NOMO-1 (cell line): Measurements from ENCODE around the gene CLEC10A.
"Not testable (repeated sequence)": the region's sequence is repeated elsewhere in the genome, so short reads cannot be mapped to it uniquely, and the experiment has no call there.

Experiments
- DNase-seq, 2 experiments: peaks; one replicate each; lab custom pipeline; 2025; ENCODE audit not compliant: unreplicated experiment in 2 of 2; lab: John Stamatoyannopoulos, UW

The CLEC10A gene

GRCh38 chr17:7108981-7109380 is 28.9 kb upstream of the CLEC10A start:
- DNase-seq: no peak

GRCh38 chr17:7108560-7108925 is 28.5 kb upstream of the CLEC10A start:
- no peak for DNase-seq

GRCh38 chr17:7107795-7108559 is 27.9 kb upstream of the CLEC10A start:
- DNase-seq: no peak

DNA sequence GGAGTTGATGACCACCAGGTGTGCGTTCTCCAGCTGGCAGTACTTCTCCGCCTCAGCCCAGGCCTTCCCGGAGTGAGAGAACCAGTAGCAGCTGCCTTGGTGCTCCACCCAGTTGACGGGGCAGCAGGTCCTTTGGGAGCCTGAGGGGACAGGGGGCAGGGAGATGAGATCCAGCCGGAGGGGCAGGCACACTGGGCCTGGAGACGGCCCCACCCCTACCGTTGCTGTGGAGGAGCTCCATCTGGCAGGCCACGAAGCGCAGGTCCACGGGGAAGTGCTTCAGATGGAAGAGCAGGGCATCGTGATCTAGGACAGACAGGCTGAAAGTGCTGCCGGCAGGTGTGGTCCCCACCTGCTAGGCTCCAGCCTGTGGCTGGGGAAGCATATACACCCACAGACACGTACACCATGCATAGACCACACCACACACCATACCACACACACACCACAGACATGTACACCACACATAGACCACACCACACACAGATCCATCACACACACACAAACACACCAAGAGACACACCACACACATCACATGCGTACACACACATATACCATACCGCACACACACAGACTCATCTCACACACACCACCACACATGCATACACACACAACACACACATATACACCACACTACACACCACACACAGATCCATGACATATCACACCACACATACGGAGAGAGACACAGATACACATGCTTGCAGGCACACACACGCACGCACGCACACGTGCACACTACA is 27.1 kb upstream of the CLEC10A start:
- DNase-seq: no peak

DNA sequence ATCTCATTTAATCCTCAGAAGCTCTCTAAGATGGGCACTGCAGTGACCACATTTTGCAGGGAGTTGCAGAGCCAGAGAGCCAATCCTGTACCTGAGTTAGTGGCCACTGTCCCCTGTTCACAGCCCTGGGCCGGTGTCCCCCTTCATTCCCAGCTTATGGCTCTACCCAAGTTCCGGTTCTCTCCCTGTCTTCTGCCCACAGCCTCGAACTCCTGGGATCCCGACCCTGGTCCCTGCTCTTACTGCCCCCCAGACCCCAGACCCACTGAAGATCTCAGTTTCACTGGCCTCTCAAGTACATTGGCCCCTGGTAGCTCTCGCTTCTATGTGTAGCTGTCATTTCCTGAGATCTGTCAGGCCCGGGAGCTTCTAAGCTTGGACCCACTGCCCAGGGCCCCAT is 22.4 kb upstream of the CLEC10A start:
- no peak for DNase-seq

DNA sequence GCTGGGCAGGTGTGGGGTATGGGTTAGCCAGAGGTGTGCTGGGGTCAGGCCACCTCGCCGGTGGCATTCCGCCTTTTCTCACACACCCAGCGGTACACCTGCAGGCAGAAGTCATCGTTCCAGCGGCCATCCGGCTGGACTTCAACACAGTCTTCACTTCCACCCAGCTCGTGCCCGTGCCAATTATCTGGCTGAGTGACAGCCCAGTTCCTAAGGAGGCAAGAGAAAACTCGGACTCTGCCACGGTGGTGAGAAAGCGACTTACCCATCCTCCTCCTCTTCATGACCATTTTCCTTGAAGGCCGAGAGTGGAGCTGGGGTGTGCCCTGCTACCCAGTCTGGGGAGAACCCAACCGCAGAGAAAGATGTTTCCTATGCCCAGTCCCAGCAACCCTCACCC is 21.5 kb upstream of the CLEC10A start:
- no peak for DNase-seq

DNA sequence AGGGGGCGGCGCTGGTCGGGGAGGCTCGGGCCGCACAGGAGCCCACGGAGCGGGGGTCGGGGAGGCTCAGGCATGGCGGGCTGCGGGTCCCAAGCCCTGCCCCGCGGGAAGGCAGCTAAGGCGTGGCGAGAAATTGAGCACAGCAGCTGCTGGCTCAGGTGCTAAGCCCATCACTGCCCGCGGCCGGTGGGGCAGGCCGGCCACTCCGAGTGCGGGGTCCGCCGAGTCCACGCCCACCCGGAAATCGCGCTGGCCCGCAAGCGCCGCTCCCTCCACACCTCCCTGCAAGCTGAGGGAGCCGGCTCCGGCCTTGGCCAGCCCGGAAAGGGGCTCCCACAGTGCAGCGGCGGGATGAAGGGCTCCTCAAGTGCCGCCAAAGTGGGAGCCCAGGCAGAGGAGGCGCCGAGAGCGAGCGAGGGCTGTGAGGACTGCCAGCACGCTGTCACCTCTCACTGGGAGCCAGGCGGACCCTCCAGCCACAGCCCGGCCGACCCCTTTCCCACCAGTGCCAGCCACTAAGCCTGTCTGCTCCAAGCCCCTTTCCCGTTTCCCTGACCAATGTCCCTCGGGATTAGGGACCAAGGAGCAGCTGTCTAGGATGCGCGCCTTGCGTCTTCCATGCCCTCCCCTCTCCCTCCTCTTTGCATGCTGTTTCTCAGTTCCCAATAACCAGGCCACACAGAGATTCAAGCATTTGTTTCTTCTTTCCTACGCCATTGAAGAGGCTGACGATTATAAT is 20.8 kb upstream of the CLEC10A start:
- DNase-seq: not testable (repeated sequence)

DNA sequence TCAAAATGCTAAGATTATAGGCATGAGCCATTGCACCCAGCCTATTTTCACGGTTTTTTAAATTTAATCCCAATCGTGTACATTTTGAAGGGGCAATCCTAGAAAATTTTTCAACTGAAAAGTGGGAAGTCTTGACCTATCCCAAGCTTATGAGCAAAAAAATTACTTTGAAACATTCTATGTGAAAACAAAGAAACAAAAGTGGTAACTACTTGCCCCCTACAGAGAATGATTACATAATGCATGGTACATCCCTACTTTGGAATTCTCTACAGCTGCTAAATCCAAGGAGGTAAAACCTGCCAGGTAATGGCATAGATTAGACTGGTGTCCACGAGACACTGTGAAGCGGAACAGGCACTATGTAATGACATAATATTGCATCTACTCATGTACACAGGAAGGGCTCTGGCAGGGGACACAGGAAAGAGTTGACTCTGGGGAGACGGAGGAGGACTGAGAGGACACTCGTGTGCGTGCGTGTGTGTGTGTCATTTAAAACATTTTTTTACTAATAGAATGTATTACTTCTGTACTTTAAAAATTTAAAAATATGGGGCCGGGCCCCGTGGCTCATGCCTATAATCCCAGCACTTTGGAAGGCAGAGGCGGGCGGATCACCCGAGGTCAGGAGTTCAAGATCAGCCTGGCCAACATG is 18.9 kb upstream of the CLEC10A start:
- no peak for DNase-seq

GRCh38 chr17:7097940-7098339 is 17.9 kb upstream of the CLEC10A start:
- no peak for DNase-seq

GRCh38 chr17:7095625-7096024 is 15.6 kb upstream of the CLEC10A start:
- peak; percentile 54 to 78 for DNase-seq

DNA sequence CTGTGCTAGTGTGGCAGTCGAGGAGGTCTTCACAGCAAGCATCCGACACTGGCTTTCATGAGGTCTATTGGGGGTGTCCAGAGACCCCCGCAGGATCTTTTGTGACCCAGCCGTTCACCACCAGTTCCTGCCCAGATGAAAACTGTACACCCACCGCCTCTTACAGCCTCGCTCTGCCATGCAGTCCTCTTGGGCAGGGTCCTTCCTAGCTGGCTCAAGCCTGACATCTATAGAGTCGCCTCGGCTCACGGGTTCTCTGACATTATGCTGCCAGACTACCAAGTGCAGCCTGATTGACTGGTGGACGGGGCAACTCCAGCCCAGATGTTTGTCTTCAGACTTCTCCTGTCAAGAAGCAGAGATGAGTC is 14.6 kb upstream of the CLEC10A start:
- no peak for DNase-seq

DNA sequence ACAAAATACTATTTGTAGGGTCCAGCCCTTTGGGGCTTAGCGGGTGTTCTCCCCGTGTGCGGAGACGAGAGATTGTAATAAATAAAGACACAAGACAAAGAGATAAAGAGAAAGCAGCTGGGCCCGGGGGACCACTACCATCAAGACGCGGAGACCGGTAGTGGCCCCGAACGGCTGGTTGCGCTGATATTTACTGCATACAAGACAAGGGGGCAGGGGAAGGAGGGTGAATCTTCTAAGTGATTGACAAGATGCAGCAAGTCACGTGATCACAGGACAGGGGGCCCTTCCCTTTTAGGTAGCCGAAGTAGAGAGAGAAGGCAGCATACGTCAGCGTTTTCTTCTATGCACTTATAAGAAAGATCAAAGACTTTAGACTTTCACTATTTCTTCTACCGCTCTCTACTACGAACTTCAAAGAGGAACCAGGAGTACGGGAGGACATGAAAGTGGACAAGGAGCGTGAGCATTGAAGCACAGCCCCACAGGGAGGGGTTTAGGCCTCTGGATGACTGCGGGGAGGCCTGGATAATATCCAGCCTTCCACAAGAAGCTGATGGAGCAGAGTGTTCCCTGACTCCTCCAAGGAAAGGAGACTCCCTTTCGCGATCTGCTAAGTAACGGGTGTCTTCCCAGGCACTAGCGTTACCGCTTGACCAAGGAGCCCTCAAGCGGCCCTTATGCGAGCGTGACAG is 11.4 kb upstream of the CLEC10A start:
- peak in 1 of 2 experiments; percentile 37 for DNase-seq

DNA sequence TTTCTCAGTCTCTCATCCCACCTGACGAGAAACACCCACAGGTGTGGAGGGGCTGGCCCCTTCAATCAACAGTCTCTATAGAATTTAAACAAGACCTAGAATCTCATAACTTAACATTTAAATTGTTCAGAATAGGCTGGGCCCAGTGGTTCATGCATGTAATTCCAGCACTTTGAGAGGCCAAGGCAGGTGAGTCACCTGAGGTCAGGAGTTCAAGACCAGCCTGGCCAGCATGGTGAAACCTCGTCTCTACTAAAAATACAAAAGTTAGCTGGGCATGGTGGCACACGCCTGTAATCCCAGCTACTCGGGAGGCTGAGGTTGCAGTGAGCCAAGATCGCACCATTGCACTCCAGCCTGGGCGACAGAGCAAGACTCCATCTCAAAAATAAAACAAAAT is 9.5 kb upstream of the CLEC10A start:
- DNase-seq: not testable (repeated sequence)

DNA sequence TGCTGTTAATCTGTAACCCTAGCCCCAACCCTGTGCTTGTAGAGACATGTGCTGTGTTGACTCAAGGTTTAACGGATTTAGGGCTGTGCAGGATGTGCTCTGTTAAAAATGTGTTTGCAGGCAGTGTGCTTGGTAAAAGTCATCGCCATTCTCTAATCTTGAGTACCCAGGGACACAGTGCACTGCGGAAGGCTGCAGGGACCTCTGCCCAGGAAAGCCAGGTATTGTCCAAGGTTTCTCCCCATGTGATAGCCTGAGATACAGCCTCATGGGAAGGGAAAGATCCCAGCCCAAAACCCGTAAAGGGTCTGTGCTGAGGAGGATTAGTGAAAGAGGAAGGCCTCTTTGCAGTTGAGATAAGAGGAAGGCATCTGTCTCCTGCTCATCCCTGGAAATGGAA is 8.4 kb upstream of the CLEC10A start:
- not testable (repeated sequence) for DNase-seq

DNA sequence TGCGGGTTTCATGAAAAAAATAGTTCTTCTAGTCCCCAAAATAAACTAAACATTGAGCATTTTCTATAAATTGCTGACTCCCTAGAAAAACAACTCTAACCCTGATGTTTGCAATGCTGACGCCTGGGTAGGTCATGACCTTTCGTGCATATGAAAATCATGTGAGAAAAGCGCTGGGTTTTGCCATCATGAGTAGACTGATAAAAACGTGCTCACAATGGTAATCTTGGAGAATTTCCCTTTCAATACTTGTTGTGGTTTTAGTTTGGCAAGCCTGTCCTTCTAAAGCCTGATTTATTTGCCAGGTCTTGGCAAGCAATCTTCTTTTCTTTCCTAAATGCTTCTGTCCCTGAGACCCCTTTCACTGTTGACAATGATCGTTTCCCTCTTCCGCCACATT is 4.0 kb upstream of the CLEC10A start:
- DNase-seq: no peak

GRCh38 chr17:7083592-7083991 is 3.5 kb upstream of the CLEC10A start:
- DNase-seq: no peak

DNA sequence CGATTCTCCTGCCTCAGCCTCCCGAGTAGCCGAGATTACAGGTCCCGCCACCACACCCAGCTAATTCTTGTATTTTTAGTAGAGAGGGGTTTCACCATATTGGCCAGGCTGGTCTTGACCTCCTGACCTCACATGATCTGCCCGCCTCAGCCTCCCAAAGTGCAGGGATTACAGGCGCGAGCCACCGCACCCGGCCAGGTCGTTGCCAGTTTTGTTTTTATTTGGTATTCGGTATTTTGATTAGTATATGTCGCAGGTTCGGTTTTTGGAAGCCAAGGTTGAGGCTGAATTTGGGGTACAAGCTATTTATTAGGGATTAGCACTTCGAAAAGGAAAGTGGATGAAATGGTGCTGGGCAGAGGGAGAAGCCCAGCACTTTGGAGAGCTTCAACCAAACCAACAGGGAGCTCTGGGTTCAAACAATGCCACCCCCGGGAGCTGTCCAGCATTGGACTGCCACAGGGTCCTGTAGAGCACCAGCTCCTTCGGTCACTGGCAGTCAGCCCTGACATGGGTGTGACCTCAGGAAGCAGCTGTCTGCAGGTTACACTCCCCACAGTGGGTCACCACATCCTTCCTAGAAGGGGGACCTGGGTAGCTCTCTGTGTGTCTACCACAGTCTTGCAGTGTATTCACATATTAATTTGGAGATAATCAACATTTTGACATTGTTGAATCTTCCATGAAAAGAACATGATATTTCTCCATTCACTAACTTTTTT is 1.5 kb upstream of the CLEC10A start:
- peak in 1 of 2 experiments; percentile 8 for DNase-seq

GRCh38 chr17:7080456-7081041 is 498 bp upstream of the CLEC10A start:
- DNase-seq: no peak

DNA sequence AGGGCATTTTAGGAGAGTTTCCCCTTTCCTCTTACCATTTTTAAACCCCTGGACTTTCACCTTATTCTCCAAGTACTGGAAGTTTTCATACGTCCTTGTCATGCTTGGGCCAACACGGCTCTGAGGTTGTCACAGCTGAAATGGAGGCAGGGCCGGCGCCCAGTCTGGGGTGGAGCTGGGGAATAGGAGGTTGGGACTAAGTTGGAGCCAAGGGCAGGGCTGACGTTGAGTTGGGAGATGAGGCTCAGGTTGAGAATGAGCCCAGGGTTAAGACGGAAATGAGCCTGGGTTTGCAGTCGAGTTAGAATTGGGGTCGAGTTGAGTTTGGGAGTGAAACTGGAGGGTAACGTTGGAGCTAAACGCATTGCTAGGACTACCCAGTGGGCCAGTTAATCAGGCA is 1.3 kb downstream of the CLEC10A start:
- DNase-seq: no peak
